T-helper 1 cell (primary cell): ENCODE results near the gene MAGI2.
"Not testable (repeated sequence)": the region's sequence is repeated elsewhere in the genome, so short reads cannot be mapped to it uniquely, and the experiment has no call there.

Experiments used
- DNase-seq, 5 donors: peaks; one replicate each; pipeline ENCODE4 v3.0.0-alpha.2; 2012 to 2020

Gene MAGI2

GRCh38 chr7:78007231-78007630, 1446.2 kb downstream of the MAGI2 start:
- no peak for DNase-seq

GRCh38 chr7:78006063-78006755, 1447.3 kb downstream of the MAGI2 start:
- no peak for DNase-seq

- no peak for DNase-seq
These were observed 1450.8 kb downstream of the MAGI2 start for GRCh38 chr7:78002715-78003114.

- no peak for DNase-seq
These were observed 1451.4 kb downstream of the MAGI2 start for GRCh38 chr7:78002021-78002420.

GRCh38 chr7:77999168-77999567, 1454.3 kb downstream of the MAGI2 start:
- DNase-seq: not testable (repeated sequence)

GRCh38 chr7:77995717-77996116, 1457.8 kb downstream of the MAGI2 start:
- no peak for DNase-seq

GRCh38 chr7:77993838-77994237, 1459.6 kb downstream of the MAGI2 start:
- DNase-seq: no peak

GRCh38 chr7:77991656-77992055, 1461.8 kb downstream of the MAGI2 start:
- DNase-seq: no peak

- DNase-seq: peak in 1 of 5 donors; percentile 10
These were observed 1463.4 kb downstream of the MAGI2 start for GRCh38 chr7:77989981-77990566.

GRCh38 chr7:77985974-77986339, 1467.5 kb downstream of the MAGI2 start:
- DNase-seq: no peak

GRCh38 chr7:77985232-77985973, 1468.1 kb downstream of the MAGI2 start:
- DNase-seq: no peak

GRCh38 chr7:77983973-77984372, 1469.5 kb downstream of the MAGI2 start:
- DNase-seq: no peak

GRCh38 chr7:77982926-77983550, 1470.4 kb downstream of the MAGI2 start:
- DNase-seq: peak in 1 of 5 donors; percentile 76

- no peak for DNase-seq
These were observed 1473.3 kb downstream of the MAGI2 start for GRCh38 chr7:77980087-77980713.

- DNase-seq: no peak
These were observed 1474.2 kb downstream of the MAGI2 start for GRCh38 chr7:77979219-77979618.

GRCh38 chr7:77975672-77976480, 1477.6 kb downstream of the MAGI2 start:
- DNase-seq: no peak

GRCh38 chr7:77971726-77972125, 1481.7 kb downstream of the MAGI2 start:
- DNase-seq: no peak

- no peak for DNase-seq
These were observed 1486.0 kb downstream of the MAGI2 start for GRCh38 chr7:77967429-77967828.
